CD14-positive monocyte (primary cell): ENCODE results near the gene ZC3H13. TPM values are rescaled to one million over a fixed set of nuclear protein-coding genes. Genes with fewer than 3 reads are reported as not detected.

Source experiments
- DNase-seq, 3 donors: peaks; one replicate each; pipeline ENCODE4 v3.0.0-alpha.2; 2011 to 2022
- H2AFZ ChIP-seq: 2 replicates; pipeline ENCODE4 v1.6.0; 2012; ENCODE audit warnings: mild to moderate bottlenecking, low read depth, low read length, inconsistent platforms; ENCODE audit not compliant: insufficient read depth, poor library complexity, severe bottlenecking
- H3K27ac ChIP-seq, 2 donors: 1 replicate in 1 of 2; 2 replicates in 1 of 2; pipeline ENCODE4 v1.5.1; 2012 to 2013; ENCODE audit warnings: low read length in 2 of 2, control low read depth in 1 of 2, inconsistent platforms in 1 of 2, low read depth in 1 of 2, mild to moderate bottlenecking in 1 of 2
- H3K27me3 ChIP-seq, 2 donors: one replicate each; pipeline versions ENCODE4 v1.6.0 to v1.6.1; 2011 to 2013; ENCODE audit warnings: low read length in 2 of 2; ENCODE audit not compliant: control insufficient read depth in 2 of 2, insufficient read depth in 2 of 2
- H3K36me3 ChIP-seq, 2 donors: replicated peaks in 1 of 2; 1 replicate in 1 of 2; 2 replicates in 1 of 2; pipeline versions ENCODE4 v1.5.1 to v1.6.1; 2012 to 2013; ENCODE audit warnings: low read length in 2 of 2, control low read depth in 1 of 2, inconsistent platforms in 1 of 2, mild to moderate bottlenecking in 1 of 2; ENCODE audit not compliant: insufficient read depth in 2 of 2, control insufficient read depth in 1 of 2
- H3K4me1 ChIP-seq, 2 donors: 1 replicate in 1 of 2; 2 replicates in 1 of 2; pipeline versions ENCODE4 v1.5.1 to v1.6.1; 2012 to 2013; ENCODE audit warnings: low read length in 2 of 2, control low read depth in 1 of 2, inconsistent platforms in 1 of 2, mild to moderate bottlenecking in 1 of 2, moderate library complexity in 1 of 2; ENCODE audit not compliant: insufficient read depth in 2 of 2, control insufficient read depth in 1 of 2
- H3K4me2 ChIP-seq: replicated peaks from 2 replicates; pipeline ENCODE3; 2012; ENCODE audit warnings: low read length, moderate library complexity, mild to moderate bottlenecking; ENCODE audit not compliant: poor library complexity, severe bottlenecking; ENCODE audit errors: extremely low read depth
- H3K4me3 ChIP-seq, 3 experiments: fragments of 200-600 bp in 1 of 3; sonication (generic) in 1 of 3; replicated peaks in 1 of 3; 1 replicate in 2 of 3; 2 replicates in 1 of 3; pipeline ENCODE4 v1.5.1; 2011 to 2013; ENCODE audit warnings: low read length in 3 of 3, mild to moderate bottlenecking in 3 of 3, control low read depth in 2 of 3, low read depth in 2 of 3, inconsistent platforms in 1 of 3, moderate library complexity in 1 of 3
- H3K79me2 ChIP-seq: 2 replicates; pipeline ENCODE4 v1.6.0; 2012; ENCODE audit warnings: mild to moderate bottlenecking, control low read depth, inconsistent platforms, low read length, moderate library complexity; ENCODE audit not compliant: insufficient read depth
- H3K9ac ChIP-seq: 2 replicates; pipeline ENCODE4 v1.6.0; 2017; ENCODE audit warnings: low read length, mild to moderate bottlenecking; ENCODE audit not compliant: insufficient read depth, poor library complexity, severe bottlenecking
- H3K9me3 ChIP-seq, 2 donors: replicated peaks in 1 of 2; 1 replicate in 1 of 2; 2 replicates in 1 of 2; pipeline versions ENCODE4 v1.5.1 to v1.6.1; 2012 to 2013; ENCODE audit warnings: low read length in 2 of 2, control low read depth in 1 of 2; ENCODE audit not compliant: control insufficient read depth in 1 of 2, insufficient read depth in 1 of 2
- H4K20me1 ChIP-seq: 2 replicates; pipeline ENCODE4 v1.6.0; 2012; ENCODE audit warnings: mild to moderate bottlenecking, low read length, control low read depth, moderate library complexity; ENCODE audit not compliant: insufficient read depth
- H3K27ac Mint-ChIP-seq, 7 donors: one replicate each; pipeline ENCODE4 v1.8.0; 2020; ENCODE audit warnings: mild to moderate bottlenecking in 7 of 7, mixed read lengths in 7 of 7, moderate library complexity in 6 of 7, inconsistent platforms in 2 of 7
- H3K27me3 Mint-ChIP-seq, 3 donors: one replicate each; pipeline ENCODE4 v1.8.0; 2021 to 2022; ENCODE audit warnings: low read depth in 3 of 3, mild to moderate bottlenecking in 3 of 3, mixed read lengths in 3 of 3, moderate library complexity in 3 of 3, inconsistent platforms in 1 of 3
- H3K36me3 Mint-ChIP-seq, 2 donors: one replicate each; pipeline ENCODE4 v1.8.0; 2020; ENCODE audit warnings: mixed read lengths in 2 of 2, inconsistent platforms in 1 of 2, mild to moderate bottlenecking in 1 of 2
- H3K4me1 Mint-ChIP-seq: one replicate; pipeline ENCODE4 v1.8.0; 2020; ENCODE audit warnings: mild to moderate bottlenecking, mixed read lengths
- H3K4me3 Mint-ChIP-seq, 2 donors: one replicate each; pipeline ENCODE4 v1.8.0; 2020; ENCODE audit warnings: mild to moderate bottlenecking in 2 of 2, mixed read lengths in 2 of 2, moderate library complexity in 1 of 2
- H3K9me3 Mint-ChIP-seq, 7 donors: one replicate each; pipeline ENCODE4 v1.8.0; 2020 to 2022; ENCODE audit warnings: mixed read lengths in 7 of 7, mild to moderate bottlenecking in 6 of 7, moderate library complexity in 6 of 7, inconsistent platforms in 2 of 7
- WGBS: methylation state at CpG from one replicate; pipeline ENCODE4 v1.1.5; 2013; ENCODE audit warnings: missing lambda C conversion rate; ENCODE audit not compliant: insufficient coverage; 5-methylcytosine and 5-hydroxymethylcytosine counted together
- intact Hi-C, 2 donors: fragments of 100-400 bp; cut with micrococcal nuclease; formaldehyde crosslinking; loops; one replicate each; pipeline versions ENCODE4 v1.15.0 to v1.15.1; 2023
- polyA plus RNA-seq, 3 donors: library from polyadenylated mRNA; depleted of rRNA in 1 of 3; unstranded in 2 of 3; stranded (reverse) in 1 of 3; fragments of 300-500 nt in 2 of 3; fragments of >200 nt in 1 of 3; fragmentation: Illumina TruSeq in 2 of 3; gene quantifications; 1 replicate in 2 of 3; 2 replicates in 1 of 3; pipeline ENCODE4 v1.2.3, GENCODE V29; 2012 to 2021
- TF ChIP-seq, protein P1 (sequence below): fragments of 200-600 bp; IDR thresholded peaks from one replicate; pipeline ENCODE4 v1.8.0; 2022; ENCODE audit warnings: antibody characterized with exemption, mild to moderate bottlenecking

ZC3H13 gene
- polyA plus RNA-seq, 3 donors: 5.3 to 22.2 (median 9.7) TPM

DNA sequence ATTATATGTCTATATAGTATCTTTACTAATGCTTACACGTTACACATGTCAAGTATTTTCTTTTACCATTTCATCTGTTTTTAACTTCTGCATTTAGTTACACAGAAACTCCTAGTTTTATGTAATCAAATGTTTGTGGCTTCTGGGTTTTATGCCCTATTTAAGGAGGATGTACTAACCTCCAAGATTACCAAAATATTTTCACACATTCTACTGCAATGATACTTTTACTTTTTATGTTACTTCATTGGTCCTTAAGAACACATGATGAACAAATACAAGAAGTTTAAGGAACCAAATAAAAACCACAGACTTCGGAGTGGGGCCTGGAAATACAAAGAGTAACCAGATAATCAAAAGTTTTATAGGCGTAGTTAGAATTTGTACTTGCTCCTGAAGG lies 37.2 kb downstream of the ZC3H13 start:
- intact Hi-C loops: no loop called here
- Mint-ChIP-seq H3K36me3 (peaks cover 48 to 61% of the 10 kb centered on the region in 2 donors), H3K27ac (peak overlapping the region; percentile 35 to 84 (median 79)), H3K4me1 (peaks cover 25% of the 10 kb centered on the region), H3K4me3 (no peak overlapping the region), H3K9me3 (no peaks in the 10 kb centered on the region), H3K27me3 (no peaks in the 10 kb centered on the region)
- H3K27me3 ChIP-seq: no peaks in the 10 kb centered on the region
- DNase-seq: peak; percentile 26 to 31 (median 30)
- peaks cover 11 to 26% of the 10 kb centered on the region in 2 donors for H3K4me1 ChIP-seq
- H3K4me3 ChIP-seq: peak overlapping the region in 1 of 3 experiments; percentile 10
- H3K27ac ChIP-seq: peak overlapping the region in 1 of 2 donors; percentile 34
- H3K4me2 ChIP-seq: peak overlapping the region; percentile 13
- TF ChIP-seq, protein P1, sequence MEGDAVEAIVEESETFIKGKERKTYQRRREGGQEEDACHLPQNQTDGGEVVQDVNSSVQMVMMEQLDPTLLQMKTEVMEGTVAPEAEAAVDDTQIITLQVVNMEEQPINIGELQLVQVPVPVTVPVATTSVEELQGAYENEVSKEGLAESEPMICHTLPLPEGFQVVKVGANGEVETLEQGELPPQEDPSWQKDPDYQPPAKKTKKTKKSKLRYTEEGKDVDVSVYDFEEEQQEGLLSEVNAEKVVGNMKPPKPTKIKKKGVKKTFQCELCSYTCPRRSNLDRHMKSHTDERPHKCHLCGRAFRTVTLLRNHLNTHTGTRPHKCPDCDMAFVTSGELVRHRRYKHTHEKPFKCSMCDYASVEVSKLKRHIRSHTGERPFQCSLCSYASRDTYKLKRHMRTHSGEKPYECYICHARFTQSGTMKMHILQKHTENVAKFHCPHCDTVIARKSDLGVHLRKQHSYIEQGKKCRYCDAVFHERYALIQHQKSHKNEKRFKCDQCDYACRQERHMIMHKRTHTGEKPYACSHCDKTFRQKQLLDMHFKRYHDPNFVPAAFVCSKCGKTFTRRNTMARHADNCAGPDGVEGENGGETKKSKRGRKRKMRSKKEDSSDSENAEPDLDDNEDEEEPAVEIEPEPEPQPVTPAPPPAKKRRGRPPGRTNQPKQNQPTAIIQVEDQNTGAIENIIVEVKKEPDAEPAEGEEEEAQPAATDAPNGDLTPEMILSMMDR: no peak
- H3K36me3 ChIP-seq: peaks cover 46 to 69% of the 10 kb centered on the region in 2 donors
- H3K79me2 ChIP-seq: no peaks in the 10 kb centered on the region
- H2AFZ ChIP-seq: no peak overlapping the region
- no CpG with 5 or more reads among the region's 3 CpGs for WGBS
- no peaks in the 10 kb centered on the region for H4K20me1 ChIP-seq
- H3K9ac ChIP-seq: no peak overlapping the region
- H3K9me3 ChIP-seq: no peaks in the 10 kb centered on the region

DNA sequence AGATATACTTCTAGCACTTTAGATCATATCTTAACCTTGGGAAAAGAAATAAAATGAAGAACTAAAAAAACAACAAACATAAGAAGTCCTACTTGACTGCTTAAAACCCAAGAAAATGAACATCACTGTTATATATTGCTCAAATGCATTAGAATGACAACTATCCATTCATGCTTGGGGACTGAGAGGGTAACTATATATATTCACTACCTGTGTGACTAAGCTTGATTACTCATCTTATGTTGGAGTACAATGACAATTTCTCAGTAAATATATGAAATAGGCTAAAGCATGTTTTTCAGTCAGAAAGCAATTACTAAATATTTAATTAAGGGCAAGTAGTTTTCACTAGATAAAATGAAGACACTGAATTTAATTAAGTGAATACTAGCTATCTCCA lies 40.1 kb downstream of the ZC3H13 start:
- Histone ChIP-seq H4K20me1 (no peaks in the 10 kb centered on the region), H3K9ac (no peak overlapping the region), H3K79me2 (no peaks in the 10 kb centered on the region), H2AFZ (no peak overlapping the region), H3K4me3 (no peak overlapping the region), H3K27me3 (no peaks in the 10 kb centered on the region), H3K4me1 (peaks cover 5 to 20% of the 10 kb centered on the region in 2 donors), H3K36me3 (peaks cover 56 to 70% of the 10 kb centered on the region in 2 donors), H3K9me3 (no peaks in the 10 kb centered on the region), H3K4me2 (no peak overlapping the region), H3K27ac (no peak overlapping the region)
- H3K27me3 Mint-ChIP-seq: no peaks in the 10 kb centered on the region
- H3K27ac Mint-ChIP-seq: no peak overlapping the region
- intact Hi-C loops: no loop called here
- TF ChIP-seq, protein P1: no peak
- H3K9me3 Mint-ChIP-seq: no peaks in the 10 kb centered on the region
- DNase-seq: no peak
- peaks cover 48 to 70% of the 10 kb centered on the region in 2 donors for H3K36me3 Mint-ChIP-seq
- H3K4me3 Mint-ChIP-seq: no peak overlapping the region
- H3K4me1 Mint-ChIP-seq: peaks cover 18% of the 10 kb centered on the region
